GM12873 (cell line): ENCODE measurements around the gene LOXL1.

Experiments
- CTCF ChIP-seq: IDR thresholded peaks from 2 replicates; pipeline ENCODE4 v1.5.1; 2012; ENCODE audit warnings: low read depth, mild to moderate bottlenecking, moderate library complexity, low read length, control low read depth; ENCODE audit not compliant: insufficient read depth; ENCODE audit errors: missing control alignments

The LOXL1 gene

GRCh38 chr15:73946046-73946721, 19.9 kb downstream of the LOXL1 start:
- TF ChIP-seq CTCF: no peak

GRCh38 chr15:73946795-73947370, 20.6 kb downstream of the LOXL1 start:
- no peak for TF ChIP-seq CTCF

- no peak for TF ChIP-seq CTCF
These were observed 21.4 kb downstream of the LOXL1 start for GRCh38 chr15:73947651-73948050.

- TF ChIP-seq CTCF: no peak
These were observed 22.1 kb downstream of the LOXL1 start for GRCh38 chr15:73948396-73948795.

GRCh38 chr15:73948982-73949381, 22.7 kb downstream of the LOXL1 start:
- no peak for TF ChIP-seq CTCF

GRCh38 chr15:73949496-73949895, 23.2 kb downstream of the LOXL1 start:
- TF ChIP-seq CTCF: no peak

GRCh38 chr15:73950479-73950830, 24.2 kb downstream of the LOXL1 start:
- TF ChIP-seq CTCF: no peak
